Panc1 (cell line): ENCODE data around the gene SLC12A4.

Experiments
- CTCF ChIP-seq: fragments of 450-650 bp; IDR thresholded peaks from 2 replicates; pipeline ENCODE4 v1.5.1; 2017; ENCODE audit warnings: mild to moderate bottlenecking
- POLR2AphosphoS5 ChIP-seq: IDR thresholded peaks from 2 replicates; pipeline ENCODE4 v1.6.1; 2012; ENCODE audit warnings: mild to moderate bottlenecking, low read depth, low read length, moderate library complexity
- REST ChIP-seq, 2 experiments: IDR thresholded peaks; 2 replicates each; pipeline ENCODE4 v1.6.1; 2011 to 2012; ENCODE audit warnings: low read depth in 2 of 2, control low read depth in 1 of 2, low read length in 1 of 2, mild to moderate bottlenecking in 1 of 2, moderate library complexity in 1 of 2; ENCODE audit not compliant: insufficient read depth in 1 of 2
- TCF7L2 ChIP-seq: IDR thresholded peaks from 2 replicates; pipeline ENCODE4 v1.6.1; 2011; ENCODE audit warnings: mild to moderate bottlenecking, low read depth, low read length, inconsistent platforms

- TF ChIP-seq CTCF = no peak
- TF ChIP-seq REST (IDR thresholded peaks at IDR 0.05; ENCODE audit: insufficient read depth in 1 of 2, low read depth in 2 of 2, low read length in 1 of 2) = no peak
- no peak for TF ChIP-seq TCF7L2
- TF ChIP-seq POLR2AphosphoS5 = no peak
These were observed 58.3 kb downstream of the SLC12A4 start for GRCh38 chr16:67910158-67910557.
